NCI-H1105 treated with DMSO at 0.1 percent for 48 hours (cell line): ENCODE results near the gene EIF2A.
"Not testable (repeated sequence)": the region's sequence is repeated elsewhere in the genome, so short reads cannot be mapped to it uniquely, and the experiment has no call there.

Experiments used
- DNase-seq: peaks from one replicate; lab custom pipeline; 2025; lab: John Stamatoyannopoulos, UW

EIF2A gene

DNA sequence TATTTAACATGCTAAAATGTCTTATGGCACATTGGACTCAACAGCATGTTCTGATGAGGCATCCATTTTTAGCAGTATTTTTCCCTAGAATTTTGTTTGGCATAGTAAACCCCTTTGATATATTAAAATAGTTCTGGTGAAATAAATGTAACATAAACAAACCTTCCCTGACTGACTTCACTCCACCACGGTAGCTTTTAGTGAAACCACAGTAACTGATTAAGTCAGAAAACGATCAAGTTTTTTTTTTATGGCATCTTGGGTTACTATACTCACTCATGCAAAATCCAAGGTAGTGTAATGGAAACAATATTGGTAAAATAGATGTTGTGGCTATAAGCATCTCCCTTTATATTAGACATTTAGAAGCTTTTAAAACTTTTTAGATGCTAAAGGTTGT lies 3.1 kb upstream of the EIF2A start:
- DNase-seq, result no peak

DNA sequence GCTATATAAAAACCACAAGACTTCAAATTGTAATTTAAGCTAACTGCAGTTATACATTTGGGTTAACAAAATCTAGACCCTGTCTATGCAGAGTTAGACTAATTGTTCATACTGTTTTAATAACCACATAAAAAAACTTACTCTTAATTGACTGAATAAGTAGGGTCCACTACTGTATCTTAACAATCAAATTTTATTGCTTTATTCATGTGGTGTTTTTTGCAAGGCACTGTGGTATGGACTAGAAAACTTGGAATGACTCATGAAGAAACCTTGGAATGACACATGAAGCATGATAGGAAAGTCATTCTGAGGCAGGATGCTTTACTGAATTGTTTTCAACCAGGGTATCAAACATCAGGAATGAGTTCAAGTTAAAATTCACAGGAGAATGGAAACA lies 2.5 kb upstream of the EIF2A start:
- no peak for DNase-seq

DNA sequence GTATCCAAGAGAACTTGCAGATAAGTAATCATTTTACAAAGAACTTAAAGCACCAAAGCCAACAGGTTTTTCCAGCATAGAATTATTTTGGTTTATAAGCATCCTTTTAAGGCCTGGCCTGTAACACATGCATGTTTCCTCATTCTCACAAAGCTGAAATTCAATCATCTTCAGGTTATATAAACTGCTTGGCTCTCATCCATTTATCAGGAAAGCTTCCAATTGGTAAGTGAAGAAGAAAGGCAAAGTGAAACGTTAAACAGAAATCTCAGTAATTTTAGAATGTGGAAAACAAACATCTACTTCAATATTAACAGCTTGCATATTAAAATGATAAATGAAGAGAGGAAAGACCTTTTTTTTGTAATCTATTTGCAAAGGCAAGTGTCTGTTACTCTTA lies 1.9 kb upstream of the EIF2A start:
- peak; percentile 20 for DNase-seq

DNA sequence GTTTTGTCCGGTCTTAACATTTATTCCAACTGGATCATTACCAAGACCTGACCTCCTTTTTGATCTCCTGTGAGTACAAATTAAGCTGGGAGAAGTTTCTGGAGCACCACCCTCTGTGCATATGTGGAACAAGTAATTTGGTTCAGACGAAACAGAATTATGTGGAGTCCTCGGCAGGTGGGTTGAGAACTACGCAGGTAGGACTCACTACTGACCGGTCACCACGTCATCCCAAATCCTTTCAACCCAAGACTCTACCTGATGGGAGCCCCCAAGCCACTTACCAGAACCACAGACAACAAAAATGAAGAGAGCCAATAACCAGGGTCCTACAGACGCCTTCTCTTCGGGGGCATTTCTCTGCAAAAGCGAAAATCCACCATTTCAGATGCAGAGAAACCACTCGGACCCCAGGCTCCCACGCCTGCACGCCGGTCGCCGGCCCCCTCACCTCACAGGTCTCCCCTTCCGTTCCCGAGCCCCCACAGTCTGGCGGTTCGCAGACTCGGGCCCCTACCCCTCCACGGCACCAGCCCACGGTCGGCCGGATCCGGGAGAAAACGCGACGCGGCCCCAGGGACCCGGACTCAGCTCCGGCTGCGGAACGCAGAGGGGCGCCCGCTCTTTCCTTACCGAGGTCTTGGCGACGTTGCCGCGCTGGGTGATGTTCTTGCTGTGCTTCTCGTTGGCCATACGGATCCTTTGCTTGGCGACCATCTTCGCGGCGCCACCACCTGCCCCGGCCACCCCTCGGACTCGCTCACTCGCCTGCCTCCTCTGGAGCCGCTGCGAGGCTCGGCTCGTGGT lies 965 bp upstream of the EIF2A start:
- DNase-seq, result peak; percentile 78

GRCh38 chr3:150547045-150547741 lies 606 bp downstream of the EIF2A start:
- DNase-seq, result no peak

- DNase-seq, result no peak
Measured at GRCh38 chr3:150555859-150556436, 9.4 kb downstream of the EIF2A start.

DNA sequence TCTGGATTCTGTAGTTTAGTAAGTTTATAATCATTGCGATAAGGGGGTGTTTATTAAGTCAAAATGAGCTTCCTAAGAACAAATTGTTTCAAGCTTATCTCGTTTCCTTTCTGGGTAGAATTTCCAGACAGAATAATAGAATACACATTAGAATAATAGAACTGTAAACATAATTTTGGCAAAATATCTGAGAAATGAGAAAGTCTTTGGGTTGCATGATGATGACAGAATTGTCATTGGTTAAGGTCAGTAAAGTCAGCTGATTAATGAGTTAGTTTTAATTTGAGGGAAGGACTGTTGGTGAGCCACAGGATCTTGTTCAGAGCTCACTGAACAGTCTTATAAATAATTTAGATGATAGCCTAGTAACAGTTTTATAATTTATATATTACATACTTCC lies 10.2 kb downstream of the EIF2A start:
- no peak for DNase-seq

GRCh38 chr3:150557725-150558124 lies 11.1 kb downstream of the EIF2A start:
- DNase-seq, result no peak

GRCh38 chr3:150564243-150564642 lies 17.7 kb downstream of the EIF2A start:
- no peak for DNase-seq

DNA sequence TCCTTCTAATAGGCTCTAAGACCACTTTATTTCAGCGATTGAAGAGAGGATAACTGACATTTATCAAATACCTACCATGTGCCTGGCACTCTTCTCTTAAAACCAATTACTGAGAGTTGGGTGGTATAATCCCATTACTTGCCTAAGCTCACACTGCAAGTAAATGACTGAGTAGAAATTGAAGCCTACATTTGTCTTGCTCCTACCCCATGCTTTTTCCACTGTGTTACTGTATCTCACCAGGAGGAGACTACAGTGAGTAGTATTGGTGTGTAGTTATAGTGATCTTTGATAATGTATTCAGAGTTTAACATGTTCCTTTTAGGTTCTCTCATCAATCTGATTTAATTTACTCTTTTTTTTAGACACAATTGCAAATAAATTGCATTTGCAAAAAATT lies 20.7 kb downstream of the EIF2A start:
- DNase-seq, result no peak

DNA sequence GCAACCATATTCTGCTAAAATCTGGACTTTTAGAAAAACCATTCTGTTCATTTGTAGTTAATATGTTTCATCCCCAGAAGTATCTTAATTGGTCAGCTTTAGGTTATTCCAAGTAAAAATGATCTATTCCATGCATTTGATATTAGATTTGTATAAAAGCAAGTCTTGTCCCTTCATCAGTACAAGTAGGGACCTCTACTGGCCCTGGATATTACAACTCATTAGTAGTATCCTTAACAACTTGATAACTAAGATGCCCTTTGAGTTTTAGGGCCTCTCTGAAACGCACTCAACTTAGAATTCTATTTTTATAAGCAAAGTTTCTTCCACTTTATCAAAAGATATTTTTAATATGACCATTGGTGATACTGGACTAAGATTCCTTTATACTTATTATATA lies 31.3 kb downstream of the EIF2A start:
- no peak for DNase-seq

DNA sequence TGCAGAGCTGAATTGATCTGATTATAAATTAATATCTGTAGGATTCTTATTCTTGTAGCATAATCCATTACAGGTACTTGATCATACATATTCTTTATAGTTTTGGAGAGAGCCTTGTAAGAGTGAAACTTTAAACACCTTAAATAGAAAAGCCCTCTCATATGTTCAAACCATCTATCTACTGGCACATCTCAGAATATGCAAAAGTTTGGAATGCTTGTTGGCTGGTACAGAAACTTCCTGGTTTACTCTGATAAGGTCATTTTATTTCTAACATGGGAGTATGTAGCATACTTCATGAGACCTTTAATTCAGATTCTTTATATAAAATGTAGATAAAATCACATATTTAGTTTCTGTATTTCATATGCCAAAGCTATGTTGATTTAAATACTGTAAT lies 34.6 kb downstream of the EIF2A start:
- no peak for DNase-seq

GRCh38 chr3:150582620-150583019 lies 36.0 kb downstream of the EIF2A start:
- DNase-seq, result no peak

DNA sequence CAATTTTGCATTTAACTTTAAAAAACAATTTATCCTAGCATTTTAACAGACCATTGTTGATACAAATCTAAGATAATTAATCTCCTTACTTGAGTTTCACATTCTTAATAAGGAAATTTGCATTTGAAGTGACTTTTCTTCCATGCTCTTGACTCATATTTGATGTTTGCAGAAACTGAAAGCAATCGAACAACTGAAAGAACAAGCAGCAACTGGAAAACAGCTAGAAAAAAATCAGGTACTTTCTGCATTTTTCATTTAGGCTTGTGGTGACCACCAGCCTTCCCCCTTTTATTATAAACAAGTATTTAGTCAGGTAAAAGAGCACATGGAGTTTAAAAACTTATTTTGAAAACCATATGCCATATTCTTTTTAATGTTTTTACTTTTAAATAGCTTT lies 36.4 kb downstream of the EIF2A start:
- no peak for DNase-seq

GRCh38 chr3:150588027-150588830 lies 41.6 kb downstream of the EIF2A start:
- DNase-seq, result no peak

- no peak for DNase-seq
Measured at GRCh38 chr3:150589759-150590158, 43.2 kb downstream of the EIF2A start.

GRCh38 chr3:150594150-150594549 lies 47.6 kb downstream of the EIF2A start:
- DNase-seq, result no peak

DNA sequence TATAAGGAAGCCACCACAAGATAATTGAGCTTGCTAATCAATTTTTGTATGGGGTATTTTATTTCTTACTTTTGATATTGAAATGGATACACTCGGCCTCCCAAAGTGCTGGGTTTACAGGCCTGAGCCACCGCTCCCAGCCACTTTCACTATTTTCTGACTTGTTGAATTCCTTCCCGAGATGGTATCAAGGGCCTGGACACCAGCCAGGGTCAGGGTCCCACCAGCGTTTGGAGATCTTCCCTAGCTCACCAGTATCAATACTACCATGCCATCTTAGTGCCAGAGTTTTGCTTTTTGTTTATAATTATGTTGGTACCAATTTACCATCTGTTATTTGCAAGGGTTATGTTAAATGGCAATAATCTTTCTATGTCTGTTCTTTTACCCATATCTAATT lies 51.1 kb downstream of the EIF2A start:
- no peak for DNase-seq

DNA sequence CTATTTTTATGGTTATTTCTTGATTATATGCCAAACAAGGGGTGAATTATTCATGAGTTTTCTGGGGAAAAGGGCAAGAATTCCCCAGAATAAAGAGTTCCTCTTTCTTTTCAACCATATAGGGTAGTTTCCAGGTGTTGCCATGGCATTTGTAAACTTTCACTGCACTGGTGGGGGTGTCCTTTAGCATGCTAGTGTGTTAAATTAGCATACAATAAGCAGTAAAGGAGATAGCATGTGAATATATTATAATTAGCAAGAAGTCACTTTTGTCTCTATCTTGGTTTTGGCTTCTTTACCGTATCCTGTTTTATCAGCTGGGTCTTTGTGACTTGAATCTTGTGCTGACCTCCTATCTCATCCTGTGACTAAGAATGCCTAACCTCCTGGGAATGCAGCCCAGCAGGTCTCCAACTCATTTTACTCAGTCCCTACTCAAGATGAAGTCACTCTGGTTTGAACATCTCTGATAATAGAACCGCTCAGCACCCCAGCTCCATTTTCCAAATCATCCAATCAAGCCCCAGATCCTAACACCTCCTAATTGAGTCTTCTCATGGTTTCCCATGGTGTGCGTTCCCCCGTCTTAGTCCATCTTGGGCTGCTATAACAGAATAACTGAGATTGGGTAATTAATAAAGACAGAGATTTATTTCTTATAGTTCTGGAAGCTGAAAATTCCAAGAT lies 53.2 kb downstream of the EIF2A start:
- no peak for DNase-seq

DNA sequence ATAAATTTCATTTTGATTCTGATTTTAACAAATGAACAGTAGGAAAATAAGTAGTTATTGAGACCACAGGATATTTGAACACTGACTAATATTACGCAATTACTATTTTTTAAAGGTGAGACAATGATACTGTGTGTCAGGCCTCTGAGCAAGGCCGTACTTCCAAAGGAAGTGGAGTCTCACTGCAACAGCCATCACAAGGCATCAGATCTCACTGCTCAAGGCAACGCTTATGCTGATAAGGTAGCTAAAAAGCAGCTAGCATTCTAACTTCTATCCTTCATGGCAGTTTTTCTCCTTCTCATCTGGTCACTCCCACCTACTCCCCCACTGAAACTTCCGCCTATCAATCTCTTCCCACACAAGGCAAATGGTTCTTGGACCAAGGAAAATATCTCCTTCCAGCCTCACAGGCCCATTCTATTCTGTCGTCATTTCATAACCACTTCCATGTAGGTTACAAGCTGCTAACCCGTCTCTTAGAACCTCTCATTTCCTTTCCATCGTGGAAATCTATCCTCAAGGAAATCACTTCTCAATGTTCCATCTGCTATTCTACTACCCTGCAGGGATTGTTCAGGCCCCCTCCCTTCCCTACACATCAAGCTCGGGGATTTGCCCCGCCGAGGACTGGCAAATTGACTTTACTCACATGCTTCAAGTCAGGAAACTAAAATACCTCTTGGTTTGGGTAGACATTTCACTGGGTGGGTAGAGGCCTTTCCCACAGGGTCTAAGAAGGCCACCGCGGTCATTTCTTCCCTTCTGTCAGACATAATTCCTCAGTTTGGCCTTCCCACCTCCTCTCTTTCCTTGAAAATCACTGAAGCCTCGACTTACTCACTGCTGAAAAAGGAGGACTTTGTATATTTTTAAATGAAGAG lies 54.3 kb downstream of the EIF2A start:
- DNase-seq, result not testable (repeated sequence)
